Epithelial cell of esophagus (primary cell): Measurements from ENCODE around the gene TAS2R10.

ENCODE experiments used
- DNase-seq: peaks from one replicate; pipeline ENCODE4 v3.0.0; 2010; ENCODE audit warnings: low read depth
- H3K4me3 ChIP-seq: 2 replicates; pipeline ENCODE4 v1.5.1; 2011; ENCODE audit warnings: mild to moderate bottlenecking, low read length, control low read depth
- TF ChIP-seq, protein P1 (sequence below): IDR thresholded peaks from 2 replicates; pipeline ENCODE4 v1.5.1; 2011; ENCODE audit warnings: low read depth, mild to moderate bottlenecking, low read length, control low read depth, inconsistent platforms; ENCODE audit not compliant: insufficient read depth; ENCODE audit errors: missing control alignments

The TAS2R10 gene

DNA sequence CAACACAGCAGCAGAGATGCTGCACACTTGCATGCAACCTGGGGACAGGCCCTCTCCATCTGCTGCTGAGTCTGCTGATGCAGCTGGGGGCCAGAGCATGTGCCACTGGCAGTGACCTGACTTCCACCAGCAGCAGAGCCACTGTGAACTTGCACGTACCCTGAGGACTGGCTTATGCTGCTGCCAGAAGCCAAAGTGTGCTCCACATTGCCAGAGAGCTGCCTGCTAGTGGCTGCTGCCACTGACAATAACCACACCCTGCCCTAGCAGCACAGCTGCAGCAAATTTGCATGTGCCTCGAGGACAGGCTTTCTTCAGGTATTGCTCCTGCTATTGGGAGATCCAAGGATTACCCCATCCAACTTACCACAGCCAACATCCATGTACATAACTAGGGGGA, 27.6 kb upstream of the TAS2R10 start:
- TF ChIP-seq, protein P1, sequence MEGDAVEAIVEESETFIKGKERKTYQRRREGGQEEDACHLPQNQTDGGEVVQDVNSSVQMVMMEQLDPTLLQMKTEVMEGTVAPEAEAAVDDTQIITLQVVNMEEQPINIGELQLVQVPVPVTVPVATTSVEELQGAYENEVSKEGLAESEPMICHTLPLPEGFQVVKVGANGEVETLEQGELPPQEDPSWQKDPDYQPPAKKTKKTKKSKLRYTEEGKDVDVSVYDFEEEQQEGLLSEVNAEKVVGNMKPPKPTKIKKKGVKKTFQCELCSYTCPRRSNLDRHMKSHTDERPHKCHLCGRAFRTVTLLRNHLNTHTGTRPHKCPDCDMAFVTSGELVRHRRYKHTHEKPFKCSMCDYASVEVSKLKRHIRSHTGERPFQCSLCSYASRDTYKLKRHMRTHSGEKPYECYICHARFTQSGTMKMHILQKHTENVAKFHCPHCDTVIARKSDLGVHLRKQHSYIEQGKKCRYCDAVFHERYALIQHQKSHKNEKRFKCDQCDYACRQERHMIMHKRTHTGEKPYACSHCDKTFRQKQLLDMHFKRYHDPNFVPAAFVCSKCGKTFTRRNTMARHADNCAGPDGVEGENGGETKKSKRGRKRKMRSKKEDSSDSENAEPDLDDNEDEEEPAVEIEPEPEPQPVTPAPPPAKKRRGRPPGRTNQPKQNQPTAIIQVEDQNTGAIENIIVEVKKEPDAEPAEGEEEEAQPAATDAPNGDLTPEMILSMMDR = no peak
- no peak for DNase-seq
- no peak overlapping the region for H3K4me3 ChIP-seq

- TF ChIP-seq, protein P1 = no peak
- H3K4me3 ChIP-seq = no peak overlapping the region
- DNase-seq = peak; percentile 33
Measured at GRCh38 chr12:10851243-10851858, 25.2 kb upstream of the TAS2R10 start.

DNA sequence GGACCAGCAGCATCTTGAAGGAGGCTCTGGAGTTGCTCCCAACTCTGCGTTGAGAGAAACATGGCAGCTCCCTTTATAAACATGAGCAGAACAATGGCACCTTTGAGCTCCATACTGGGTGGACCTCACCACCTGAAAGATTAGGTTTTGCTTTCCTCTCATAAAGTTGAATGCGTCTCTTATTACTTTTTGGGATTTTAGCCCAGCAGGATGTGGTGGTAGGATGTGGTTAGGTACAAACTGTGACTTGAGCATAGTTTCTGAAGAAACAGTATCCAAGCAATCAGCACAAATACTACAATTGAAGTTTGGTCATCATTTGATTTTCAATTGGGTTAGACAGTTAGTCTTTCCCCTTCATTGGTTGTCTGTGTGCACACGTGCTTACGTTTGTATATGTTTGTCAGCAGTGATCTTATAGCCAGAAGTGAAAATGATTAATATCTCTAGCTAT, 23.3 kb upstream of the TAS2R10 start, which contains the start of gene PRR4:
TSS of gene PRR4 (minus strand) at position 51 of the 454 bp plus-strand sequence. CDS start at position 13, 38 bp downstream.
- no peak within 1 kb of the TSS for H3K4me3 ChIP-seq
- TF ChIP-seq, protein P1 = no peak
- DNase-seq = no peak

GRCh38 chr12:10847744-10848143, 21.6 kb upstream of the TAS2R10 start:
- DNase-seq = no peak
- H3K4me3 ChIP-seq = no peak overlapping the region
- TF ChIP-seq, protein P1 = no peak

GRCh38 chr12:10842862-10843261, 16.7 kb upstream of the TAS2R10 start:
- no peak overlapping the region for H3K4me3 ChIP-seq
- DNase-seq = no peak
- TF ChIP-seq, protein P1 = no peak

DNA sequence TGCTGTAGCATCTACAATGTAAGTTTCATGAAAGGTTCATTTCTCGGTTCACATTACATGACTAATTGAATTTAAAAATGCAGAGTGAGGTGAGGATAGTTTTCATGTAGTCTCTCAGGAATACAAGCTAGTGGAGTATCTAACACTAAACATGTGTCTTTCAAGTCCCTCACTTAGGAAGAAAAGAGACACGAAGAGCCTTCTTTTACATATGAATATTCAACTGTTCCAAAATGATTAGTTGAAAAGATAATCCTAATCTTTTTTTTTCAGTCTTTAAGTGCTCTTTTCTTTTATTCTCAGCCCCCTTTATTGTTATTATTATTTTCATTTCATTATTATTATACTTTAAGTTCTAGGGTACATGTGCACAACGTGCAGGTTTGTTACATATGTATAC, 12.3 kb upstream of the TAS2R10 start:
- no peak overlapping the region for H3K4me3 ChIP-seq
- no peak for DNase-seq
- TF ChIP-seq, protein P1 = no peak

DNA sequence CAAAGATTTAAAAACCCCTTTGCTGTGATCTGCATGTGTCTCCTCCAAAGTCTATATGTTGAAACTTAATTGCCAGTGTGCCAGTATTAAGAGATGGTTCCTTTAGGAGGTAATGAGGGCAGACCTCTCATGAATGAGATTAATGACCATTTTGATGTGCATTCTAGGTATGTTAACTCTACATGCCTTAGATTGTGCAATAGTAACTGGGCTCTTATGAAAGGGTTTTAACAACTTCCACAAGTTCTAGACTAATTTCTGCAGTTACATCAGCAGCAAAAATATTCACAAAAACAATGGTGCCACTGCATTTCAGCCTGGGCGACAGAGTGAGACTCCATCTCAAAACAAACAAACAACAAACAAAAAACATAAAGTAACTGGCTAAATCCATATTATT, 3.8 kb upstream of the TAS2R10 start:
- TF ChIP-seq, protein P1 = no peak
- DNase-seq = no peak
- no peak overlapping the region for H3K4me3 ChIP-seq
